ENCODE measurements around the gene DHRS7. TPM values are rescaled to one million over a fixed set of nuclear protein-coding genes. Genes with fewer than 3 reads are reported as not detected.

DHRS7 gene
- total and polyA plus RNA-seq, 10 of the 15 experiments (the other 5 are each of a cell fraction or from before 2014, with no cell fraction given) = 55.0 to 99.8 (median 62.2) TPM

DNA sequence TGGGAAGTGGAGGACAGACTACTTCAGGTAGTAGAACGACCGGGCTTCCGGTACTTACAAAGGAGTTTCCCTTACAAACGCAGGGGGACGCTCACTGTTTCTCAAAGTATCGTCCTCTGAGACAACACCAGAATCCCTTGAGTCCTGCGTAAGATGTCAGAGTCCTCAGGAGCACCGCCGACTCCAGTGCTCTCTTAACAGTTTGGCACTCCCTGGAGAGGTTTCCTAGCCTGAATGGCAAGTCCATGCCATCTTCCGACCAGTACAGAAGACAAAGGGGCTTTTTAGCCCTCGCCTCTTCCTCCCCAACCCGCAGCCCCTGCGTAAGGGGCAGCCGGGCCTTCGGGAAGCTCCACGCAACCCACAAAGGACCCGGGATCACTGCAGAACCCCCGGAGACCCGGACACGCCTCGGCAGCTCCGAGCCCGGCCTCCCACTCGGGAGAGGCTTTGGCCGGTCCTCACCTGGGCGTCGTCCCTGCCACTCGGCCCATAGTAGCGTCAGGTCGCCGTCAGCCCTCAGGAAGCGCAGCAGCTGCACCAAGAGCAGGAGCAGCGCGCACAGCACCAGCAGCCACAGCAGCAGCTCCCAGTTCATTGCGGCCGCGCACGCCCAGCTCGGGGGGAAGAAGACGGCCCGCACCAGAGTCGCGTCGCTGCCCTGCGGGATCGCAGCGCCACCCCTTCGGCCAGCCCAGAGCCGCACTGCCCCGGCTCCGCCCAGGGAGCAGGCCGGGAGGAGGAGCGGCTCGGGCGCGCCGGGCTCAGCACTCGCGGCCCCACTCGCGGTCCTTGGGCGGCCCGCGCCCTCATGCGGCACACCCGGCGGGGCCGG, at the start of gene DHRS7 (continued):
- TF ChIP-seq HSF1 (IDR thresholded peaks at IDR 0.05; ENCODE audit: low read depth, low read length) (no peak), FOS (IDR thresholded peaks at IDR 0.05; ENCODE audit: borderline replicate concordance, extremely low read depth, insufficient read length) (no peak), MXI1 (IDR thresholded peaks at IDR 0.05; ENCODE audit: low read depth, low read length) (no peak; the same call in 1 of the 2 replicates), TARDBP (IDR thresholded peaks at IDR 0.05; ENCODE audit: borderline replicate concordance) (no peak), JUNB (IDR thresholded peaks at IDR 0.05) (no peak), GATAD2B (conservative IDR thresholded peaks at IDR 0.05; ENCODE audit: low read depth) (peak; percentile 97), ZSCAN29 (IDR thresholded peaks at IDR 0.05) (no peak), PAX8 (IDR thresholded peaks at IDR 0.05) (no peak), WRNIP1 (IDR thresholded peaks at IDR 0.05; ENCODE audit: borderline replicate concordance, low read depth, low read length) (0 out of 2 replicates have a peak, but pooled peaks have one; percentile 77), BRCA1 (IDR thresholded peaks at IDR 0.05; ENCODE audit: low read depth, low read length) (no peak), SMAD1 (IDR thresholded peaks at IDR 0.05; ENCODE audit: low read depth, partially characterized antibody) (peak; percentile 5), ATF7 (IDR thresholded peaks at IDR 0.05; ENCODE audit: low read depth) (peak; percentile 29; the same call in 1 of the 2 replicates), RB1 (IDR thresholded peaks at IDR 0.05; ENCODE audit: borderline replicate concordance) (no peak; the same call in 1 of the 2 replicates), NFIC (IDR thresholded peaks at IDR 0.05; ENCODE audit: low read depth, low read length) (no peak), FOXK2 (IDR thresholded peaks at IDR 0.05) (no peak), SREBF2 (IDR thresholded peaks at IDR 0.05; ENCODE audit: low read length) (no peak), ZBTB4 (CRISPR knock-in tag; IDR thresholded peaks at IDR 0.05) (no peak), RAD21 (IDR thresholded peaks at IDR 0.05; ENCODE audit: insufficient read depth, low read depth, low read length) (peak; percentile 65), RELA (IDR thresholded peaks at IDR 0.05; ENCODE audit: borderline replicate concordance, partially characterized antibody) (no peak), CHD2 (IDR thresholded peaks at IDR 0.05; ENCODE audit: borderline replicate concordance, low read depth, low read length) (no peak), NR2C2 (IDR thresholded peaks at IDR 0.05; ENCODE audit: borderline replicate concordance, control insufficient read depth, insufficient read length, low read depth) (no peak), MLLT1 (IDR thresholded peaks at IDR 0.05) (peak; percentile 59; the same call in 1 of the 2 replicates), PAX5 (IDR thresholded peaks at IDR 0.05; ENCODE audit: borderline replicate concordance, low read depth, low read length) (peak; percentile 31; the same call in 1 of the 2 replicates)
- TF ChIP-seq, protein P1, sequence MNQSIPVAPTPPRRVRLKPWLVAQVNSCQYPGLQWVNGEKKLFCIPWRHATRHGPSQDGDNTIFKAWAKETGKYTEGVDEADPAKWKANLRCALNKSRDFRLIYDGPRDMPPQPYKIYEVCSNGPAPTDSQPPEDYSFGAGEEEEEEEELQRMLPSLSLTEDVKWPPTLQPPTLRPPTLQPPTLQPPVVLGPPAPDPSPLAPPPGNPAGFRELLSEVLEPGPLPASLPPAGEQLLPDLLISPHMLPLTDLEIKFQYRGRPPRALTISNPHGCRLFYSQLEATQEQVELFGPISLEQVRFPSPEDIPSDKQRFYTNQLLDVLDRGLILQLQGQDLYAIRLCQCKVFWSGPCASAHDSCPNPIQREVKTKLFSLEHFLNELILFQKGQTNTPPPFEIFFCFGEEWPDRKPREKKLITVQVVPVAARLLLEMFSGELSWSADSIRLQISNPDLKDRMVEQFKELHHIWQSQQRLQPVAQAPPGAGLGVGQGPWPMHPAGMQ (IDR thresholded peaks at IDR 0.05; ENCODE audit: borderline replicate concordance) = no peak

Measured in GM12878 (cell line).